ENCODE data around the gene STAB1. TPM values are rescaled to one million over a fixed set of nuclear protein-coding genes. Genes with fewer than 3 reads are reported as not detected.

The STAB1 gene
- total and polyA plus RNA-seq, 2 donors (not counting 1 experiment from before 2014, with no cell fraction given) = under 0.01 to 0.09 TPM

DNA sequence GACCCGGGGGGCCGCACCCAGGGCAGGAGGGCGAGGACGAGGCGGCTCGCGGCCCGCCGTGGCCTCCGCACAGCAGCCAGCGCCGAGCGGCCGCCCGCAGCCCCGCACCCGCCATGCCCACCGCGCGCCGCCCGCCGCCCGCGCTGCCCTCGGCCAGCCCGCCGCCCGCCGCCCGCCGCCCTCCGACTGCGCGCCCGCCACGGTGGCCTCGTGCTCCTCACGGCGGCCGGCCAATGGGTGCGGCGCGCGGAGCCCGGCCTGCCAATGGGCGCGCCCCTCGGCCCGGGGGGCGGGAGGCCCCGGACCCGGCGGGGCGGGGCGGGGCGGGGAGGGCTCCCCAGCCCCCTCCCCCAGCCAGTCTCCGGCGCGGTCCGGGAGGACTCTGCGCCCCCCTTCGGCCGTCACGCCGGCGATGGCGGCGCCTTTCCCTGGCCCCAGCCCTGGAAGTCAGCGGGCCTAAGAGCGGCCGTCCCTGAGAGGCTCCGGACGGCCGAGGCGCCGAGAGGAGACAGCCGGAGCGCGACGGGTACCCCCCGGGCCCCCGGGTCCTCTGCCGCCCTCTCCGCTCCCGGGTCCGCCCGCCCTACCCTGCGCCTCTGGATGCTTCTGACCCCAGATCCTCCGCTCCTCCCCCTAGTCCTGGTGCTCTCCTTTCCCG lies 38.6 kb downstream of the STAB1 start, which contains the start of gene NT5DC2:
TSS of gene NT5DC2 (minus strand) at position 235 of the 658 bp plus-strand sequence. CDS start at position 115, 120 bp downstream.
- TF ChIP-seq EZH2 (IDR thresholded peaks at IDR 0.05; ENCODE audit: low read length, missing control alignments) = no peak
- TF ChIP-seq, protein P1, sequence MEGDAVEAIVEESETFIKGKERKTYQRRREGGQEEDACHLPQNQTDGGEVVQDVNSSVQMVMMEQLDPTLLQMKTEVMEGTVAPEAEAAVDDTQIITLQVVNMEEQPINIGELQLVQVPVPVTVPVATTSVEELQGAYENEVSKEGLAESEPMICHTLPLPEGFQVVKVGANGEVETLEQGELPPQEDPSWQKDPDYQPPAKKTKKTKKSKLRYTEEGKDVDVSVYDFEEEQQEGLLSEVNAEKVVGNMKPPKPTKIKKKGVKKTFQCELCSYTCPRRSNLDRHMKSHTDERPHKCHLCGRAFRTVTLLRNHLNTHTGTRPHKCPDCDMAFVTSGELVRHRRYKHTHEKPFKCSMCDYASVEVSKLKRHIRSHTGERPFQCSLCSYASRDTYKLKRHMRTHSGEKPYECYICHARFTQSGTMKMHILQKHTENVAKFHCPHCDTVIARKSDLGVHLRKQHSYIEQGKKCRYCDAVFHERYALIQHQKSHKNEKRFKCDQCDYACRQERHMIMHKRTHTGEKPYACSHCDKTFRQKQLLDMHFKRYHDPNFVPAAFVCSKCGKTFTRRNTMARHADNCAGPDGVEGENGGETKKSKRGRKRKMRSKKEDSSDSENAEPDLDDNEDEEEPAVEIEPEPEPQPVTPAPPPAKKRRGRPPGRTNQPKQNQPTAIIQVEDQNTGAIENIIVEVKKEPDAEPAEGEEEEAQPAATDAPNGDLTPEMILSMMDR (conservative IDR thresholded peaks at IDR 0.05 in 1 of 2, IDR thresholded peaks at IDR 0.05 in 1 of 2; ENCODE audit: low read depth in 1 of 2, low read length in 2 of 2) = no peak
- H3K4me1 ChIP-seq (ENCODE audit: control insufficient read depth, extremely low read depth, insufficient read depth, low read length) = peaks cover 23% of the 10 kb centered on the region
- peak within 1 kb of the TSS; percentile 74 for H3K27ac ChIP-seq (ENCODE audit: insufficient read depth, low read length)
- H2AFZ ChIP-seq (ENCODE audit: low read length) = peak within 1 kb of the TSS; percentile 40
- peak; percentile 64 to 68 for DNase-seq (ENCODE audit: low read depth in 2 of 2)
- H3K9me3 ChIP-seq (ENCODE audit: control insufficient read depth, insufficient read depth, low read depth, low read length) = no peaks in the 10 kb centered on the region
- H3K4me2 ChIP-seq (ENCODE audit: extremely low read depth, insufficient read depth, low read length) = peak within 1 kb of the TSS; percentile 89
- H3K4me3 ChIP-seq (replicated peaks in 1 of 4; ENCODE audit: control extremely low read depth in 1 of 4, insufficient read depth in 1 of 4, low read depth in 3 of 4, low read length in 4 of 4) = peak within 1 kb of the TSS; percentile 61 to 80 (median 70)
- peak within 1 kb of the TSS; percentile 65 for H3K9ac ChIP-seq (ENCODE audit: insufficient read depth, low read length)
- no peaks in the 10 kb centered on the region for H4K20me1 ChIP-seq (ENCODE audit: control insufficient read depth, extremely low read depth, insufficient read depth, low read length)
- H3K79me2 ChIP-seq (ENCODE audit: control insufficient read depth, insufficient read depth, low read length) = peaks cover 42% of the 10 kb centered on the region
- no peaks in the 10 kb centered on the region for H3K27me3 ChIP-seq (ENCODE audit: control insufficient read depth, insufficient read depth, low read length)
- H3K36me3 ChIP-seq (ENCODE audit: control insufficient read depth, insufficient read depth, low read length) = no peaks in the 10 kb centered on the region

DNA sequence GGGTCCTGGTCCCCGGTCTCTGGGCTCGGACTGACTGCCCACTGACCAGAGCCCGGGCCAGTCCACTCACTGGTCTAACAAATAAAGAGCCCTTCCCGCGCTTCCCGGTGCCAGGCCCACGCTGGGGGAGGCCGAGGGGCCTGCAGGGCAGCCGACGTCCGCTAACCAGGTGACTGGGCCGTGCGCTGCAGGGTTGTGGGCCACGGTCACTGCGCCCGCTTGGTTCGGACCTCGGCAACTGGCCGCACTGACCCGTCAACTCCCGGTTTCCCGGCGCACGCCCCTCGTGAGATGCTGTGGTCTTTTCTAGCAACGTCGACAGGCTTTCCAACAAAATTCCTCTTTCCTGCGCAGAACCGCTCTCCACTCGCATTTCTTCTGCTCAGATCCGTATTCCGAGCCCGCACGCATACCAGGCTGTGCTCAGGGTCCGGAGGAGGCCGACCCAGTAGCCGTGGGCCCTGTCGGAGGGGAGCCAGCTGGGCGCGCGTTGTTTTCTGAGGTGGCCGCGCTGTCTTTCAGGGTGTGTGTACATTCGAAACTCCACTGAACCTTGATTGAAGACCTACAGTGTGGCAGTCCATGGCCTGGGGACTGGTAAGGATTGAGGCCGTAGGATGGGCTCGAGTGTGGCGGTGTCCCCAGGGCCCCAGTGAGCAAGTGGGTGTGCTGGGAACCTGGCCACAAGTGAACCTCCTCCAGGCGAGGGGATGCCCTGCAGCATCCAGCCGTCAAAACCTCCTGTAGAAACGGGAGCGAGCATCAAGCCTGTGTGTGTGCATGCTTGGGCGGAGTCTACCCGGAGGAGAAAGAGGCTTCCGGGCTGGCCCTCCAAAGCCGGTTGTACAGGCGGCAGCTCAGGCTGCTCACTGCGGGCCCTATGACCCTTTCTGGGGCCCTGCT lies 39.4 kb downstream of the STAB1 start:
- Histone ChIP-seq H3K4me1 (ENCODE audit: control insufficient read depth, extremely low read depth, insufficient read depth, low read length) (peaks cover 20% of the 10 kb centered on the region), H3K4me2 (ENCODE audit: extremely low read depth, insufficient read depth, low read length) (peak overlapping the region; percentile 89), H3K9me3 (ENCODE audit: control insufficient read depth, insufficient read depth, low read depth, low read length) (no peaks in the 10 kb centered on the region), H3K4me3 (replicated peaks in 1 of 4; ENCODE audit: control extremely low read depth in 1 of 4, insufficient read depth in 1 of 4, low read depth in 3 of 4, low read length in 4 of 4) (peak overlapping the region; percentile 37 to 68 (median 61)), H3K9ac (ENCODE audit: insufficient read depth, low read length) (peak overlapping the region; percentile 64), H3K79me2 (ENCODE audit: control insufficient read depth, insufficient read depth, low read length) (peaks cover 48% of the 10 kb centered on the region), H3K27me3 (ENCODE audit: control insufficient read depth, insufficient read depth, low read length) (no peaks in the 10 kb centered on the region), H3K36me3 (ENCODE audit: control insufficient read depth, insufficient read depth, low read length) (no peaks in the 10 kb centered on the region), H2AFZ (ENCODE audit: low read length) (peak overlapping the region; percentile 40), H3K27ac (ENCODE audit: insufficient read depth, low read length) (peak overlapping the region; percentile 74), H4K20me1 (ENCODE audit: control insufficient read depth, extremely low read depth, insufficient read depth, low read length) (no peaks in the 10 kb centered on the region)
- DNase-seq (ENCODE audit: low read depth in 2 of 2) = peak; percentile 27 to 46
- TF ChIP-seq, protein P1 (conservative IDR thresholded peaks at IDR 0.05 in 1 of 2, IDR thresholded peaks at IDR 0.05 in 1 of 2; ENCODE audit: low read depth in 1 of 2, low read length in 2 of 2) = no peak
- TF ChIP-seq EZH2 (IDR thresholded peaks at IDR 0.05; ENCODE audit: low read length, missing control alignments) = no peak
